GM18873 (cell line): Measurements from ENCODE around the gene CD151.

ENCODE experiments used
- ATAC-seq: cut with Tn5 transposase; IDR thresholded peaks from one replicate; pipeline ENCODE4 v1.9.1; 2021; ENCODE audit warnings: mild to moderate bottlenecking, moderate library complexity, moderate number of reproducible peaks; ENCODE audit not compliant: unreplicated experiment, low FRiP score

CD151 gene

GRCh38 chr11:813072-813455, 19.7 kb upstream of the CD151 start:
- ATAC-seq = no peak

GRCh38 chr11:813456-814096, 19.2 kb upstream of the CD151 start:
- no peak for ATAC-seq

DNA sequence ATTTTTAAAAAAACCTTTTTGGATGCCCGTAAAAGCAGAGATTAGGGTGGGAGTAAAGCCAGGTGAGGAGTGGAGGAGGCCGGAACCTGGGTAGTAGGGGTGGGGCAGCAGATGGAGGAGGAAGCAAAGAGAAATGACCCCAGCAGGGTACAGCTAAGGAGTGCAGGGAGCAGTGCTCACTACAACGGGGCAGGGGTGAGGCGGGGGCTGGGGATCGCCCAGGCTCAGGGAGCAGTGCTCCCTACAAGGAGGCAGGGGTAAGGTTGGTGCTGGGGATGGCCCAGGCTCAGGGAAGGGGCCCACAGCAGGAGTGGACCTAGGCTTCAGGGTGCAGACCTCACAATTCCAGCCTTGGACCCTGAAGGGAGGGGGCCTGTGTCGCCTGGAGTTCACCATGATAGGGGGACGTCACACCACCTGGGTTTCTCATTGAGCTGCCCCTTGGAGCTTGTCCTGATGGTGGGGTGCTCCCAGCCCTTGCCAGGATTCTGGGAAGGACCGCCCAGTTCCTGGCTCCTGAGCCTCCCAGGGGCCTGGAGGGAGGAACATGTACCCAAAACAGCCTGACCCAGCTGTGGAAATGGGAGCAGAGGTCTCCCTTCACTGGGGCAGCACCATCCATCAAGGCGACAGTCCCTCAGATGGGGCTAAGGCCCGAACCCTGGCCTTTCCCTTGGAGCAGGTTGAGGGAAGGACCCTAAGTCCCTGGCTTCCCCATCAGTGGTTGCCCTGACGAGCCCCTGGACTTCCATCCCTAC, 16.9 kb upstream of the CD151 start:
- ATAC-seq = no peak

DNA sequence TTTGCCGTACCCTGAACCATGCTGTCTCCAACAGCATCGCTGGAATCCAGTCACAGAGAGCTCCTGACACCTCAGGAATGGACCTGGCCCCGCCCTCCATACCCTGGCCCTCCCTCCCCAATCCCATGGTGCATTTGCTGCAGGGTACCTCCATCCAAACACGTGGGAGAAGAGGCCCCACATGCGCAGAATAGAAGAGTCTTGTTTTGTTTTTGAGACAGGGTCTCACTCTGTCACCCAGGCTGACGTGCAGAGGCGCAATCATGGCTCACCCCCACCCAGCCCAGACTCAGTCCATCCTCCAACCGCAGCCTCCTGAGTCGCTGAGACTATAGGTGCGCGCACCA, 16.3 kb upstream of the CD151 start:
- no peak for ATAC-seq

GRCh38 chr11:818396-819128, 14.2 kb upstream of the CD151 start, which contains the start of gene PNPLA2:
Gene PNPLA2 (plus strand): TSS chr11:818914. CDS start chr11:819719, 805 bp downstream.
- ATAC-seq = no peak

GRCh38 chr11:819129-819931, 13.4 kb upstream of the CD151 start:
- peak; percentile 34 for ATAC-seq

DNA sequence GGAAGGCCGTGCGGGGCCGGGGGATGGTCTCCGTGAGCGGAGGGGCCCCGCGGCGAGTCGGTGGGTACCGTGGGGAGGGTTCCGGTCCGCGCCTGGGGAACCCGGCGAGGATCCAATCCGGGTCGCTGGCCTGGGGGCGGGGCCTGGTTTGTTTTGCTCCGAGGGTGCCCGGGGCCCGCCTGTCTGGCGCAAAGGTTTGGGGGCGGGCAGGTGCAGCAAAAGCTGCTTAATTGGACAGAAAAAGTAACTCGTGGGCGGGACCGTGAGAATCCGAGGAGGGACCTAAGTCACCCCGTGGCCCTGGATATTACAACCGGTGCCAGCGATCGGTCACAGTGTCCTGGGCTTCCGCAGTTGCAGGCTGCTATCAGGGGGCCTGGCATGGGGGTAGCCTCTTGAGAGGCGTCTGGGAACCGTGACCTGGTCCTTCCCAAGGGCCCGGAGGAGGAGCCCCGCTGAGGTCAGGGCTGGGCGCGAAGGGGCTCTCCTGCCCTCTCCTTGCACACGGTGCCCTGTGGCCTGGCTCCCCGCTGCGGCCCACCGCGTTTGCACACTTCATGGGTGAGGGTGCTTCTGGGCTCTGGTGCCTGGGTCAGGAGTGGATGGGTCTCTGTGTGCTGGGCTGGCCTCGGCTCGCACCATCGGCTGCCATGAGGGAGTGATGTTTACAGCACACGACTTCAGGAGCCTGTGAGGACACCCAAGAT, 12.7 kb upstream of the CD151 start:
- peak; percentile 37 for ATAC-seq

GRCh38 chr11:820655-821511, 11.9 kb upstream of the CD151 start:
- no peak for ATAC-seq

GRCh38 chr11:821512-822371, 11.0 kb upstream of the CD151 start:
- ATAC-seq = no peak

GRCh38 chr11:823441-824291, 9.1 kb upstream of the CD151 start:
- no peak for ATAC-seq

DNA sequence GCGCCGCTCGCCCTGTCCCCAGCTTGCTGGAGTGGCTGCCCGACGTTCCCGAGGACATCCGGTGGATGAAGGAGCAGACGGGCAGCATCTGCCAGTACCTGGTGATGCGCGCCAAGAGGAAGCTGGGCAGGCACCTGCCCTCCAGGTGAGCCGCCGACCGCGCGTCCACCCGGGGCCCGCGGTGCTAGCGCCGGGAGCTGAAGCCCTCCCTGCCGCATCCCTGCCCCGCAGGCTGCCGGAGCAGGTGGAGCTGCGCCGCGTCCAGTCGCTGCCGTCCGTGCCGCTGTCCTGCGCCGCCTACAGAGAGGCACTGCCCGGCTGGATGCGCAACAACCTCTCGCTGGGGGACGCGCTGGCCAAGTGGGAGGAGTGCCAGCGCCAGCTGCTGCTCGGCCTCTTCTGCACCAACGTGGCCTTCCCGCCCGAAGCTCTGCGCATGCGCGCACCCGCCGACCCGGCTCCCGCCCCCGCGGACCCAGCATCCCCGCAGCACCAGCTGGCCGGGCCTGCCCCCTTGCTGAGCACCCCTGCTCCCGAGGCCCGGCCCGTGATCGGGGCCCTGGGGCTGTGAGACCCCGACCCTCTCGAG, 8.4 kb upstream of the CD151 start:
- no peak for ATAC-seq

GRCh38 chr11:824942-825341, 7.8 kb upstream of the CD151 start:
- no peak for ATAC-seq

DNA sequence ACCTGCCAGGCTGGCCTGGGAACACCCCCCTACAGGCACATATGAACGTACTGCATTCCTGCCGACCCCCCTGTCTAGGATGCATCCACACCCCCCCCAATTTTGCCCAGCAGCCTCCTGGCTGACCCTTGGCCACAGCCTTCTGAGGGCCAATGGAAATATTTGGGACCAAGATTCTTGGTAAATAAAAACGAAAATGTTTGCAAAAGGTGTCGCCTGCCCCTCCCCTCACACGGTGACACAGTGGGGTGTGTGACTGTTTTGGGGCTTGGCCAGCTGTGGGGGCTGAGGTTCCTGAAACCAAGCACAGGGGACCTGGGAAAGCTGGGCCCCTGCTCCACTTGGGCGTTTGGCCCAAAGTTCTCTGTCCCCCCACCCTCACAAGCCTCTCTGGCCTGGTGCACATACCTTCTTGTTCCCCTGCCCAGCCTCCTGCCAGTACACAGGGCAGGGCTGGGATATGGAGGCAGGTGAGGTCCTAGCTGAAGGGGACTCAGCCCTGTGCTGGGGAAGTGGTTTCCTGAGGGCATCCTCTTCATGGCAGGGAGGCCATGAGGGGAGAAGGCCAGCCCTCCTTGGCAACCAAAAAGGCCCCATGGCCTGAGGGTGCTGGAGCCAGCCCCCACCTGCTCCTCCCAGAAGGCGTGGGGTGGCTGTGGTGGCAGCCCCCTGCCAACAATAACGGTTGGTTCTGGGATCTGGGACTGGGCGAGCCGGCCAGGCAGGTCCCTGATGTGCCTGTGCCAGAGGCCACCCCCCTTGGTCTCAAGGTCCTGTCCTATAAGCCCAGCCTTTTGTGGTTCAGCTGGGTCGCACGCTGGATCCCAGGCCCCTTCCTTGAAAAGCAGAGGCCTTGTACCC, 7.2 kb upstream of the CD151 start:
- no peak for ATAC-seq

DNA sequence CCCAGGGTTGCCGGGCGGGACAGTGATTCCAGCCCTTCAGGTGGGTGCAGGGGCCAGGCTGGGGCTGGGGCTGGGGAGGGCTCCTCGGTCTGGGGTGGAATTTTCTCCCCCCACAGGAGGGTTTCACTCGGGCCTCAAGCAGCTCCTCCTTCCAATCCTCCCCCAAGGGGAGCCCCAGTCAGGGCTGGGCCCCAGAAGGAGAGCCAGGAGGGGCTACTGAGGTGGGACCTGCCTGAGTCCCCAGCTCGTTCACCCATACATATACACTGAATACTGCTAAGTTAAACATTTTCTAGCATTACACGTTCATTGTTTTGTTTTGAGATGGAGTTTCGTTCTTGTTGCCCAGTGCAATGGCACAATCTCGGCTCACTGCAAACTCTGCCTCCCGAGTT, 6.5 kb upstream of the CD151 start:
- ATAC-seq = no peak

GRCh38 chr11:826836-827145, 6.0 kb upstream of the CD151 start:
- no peak for ATAC-seq

DNA sequence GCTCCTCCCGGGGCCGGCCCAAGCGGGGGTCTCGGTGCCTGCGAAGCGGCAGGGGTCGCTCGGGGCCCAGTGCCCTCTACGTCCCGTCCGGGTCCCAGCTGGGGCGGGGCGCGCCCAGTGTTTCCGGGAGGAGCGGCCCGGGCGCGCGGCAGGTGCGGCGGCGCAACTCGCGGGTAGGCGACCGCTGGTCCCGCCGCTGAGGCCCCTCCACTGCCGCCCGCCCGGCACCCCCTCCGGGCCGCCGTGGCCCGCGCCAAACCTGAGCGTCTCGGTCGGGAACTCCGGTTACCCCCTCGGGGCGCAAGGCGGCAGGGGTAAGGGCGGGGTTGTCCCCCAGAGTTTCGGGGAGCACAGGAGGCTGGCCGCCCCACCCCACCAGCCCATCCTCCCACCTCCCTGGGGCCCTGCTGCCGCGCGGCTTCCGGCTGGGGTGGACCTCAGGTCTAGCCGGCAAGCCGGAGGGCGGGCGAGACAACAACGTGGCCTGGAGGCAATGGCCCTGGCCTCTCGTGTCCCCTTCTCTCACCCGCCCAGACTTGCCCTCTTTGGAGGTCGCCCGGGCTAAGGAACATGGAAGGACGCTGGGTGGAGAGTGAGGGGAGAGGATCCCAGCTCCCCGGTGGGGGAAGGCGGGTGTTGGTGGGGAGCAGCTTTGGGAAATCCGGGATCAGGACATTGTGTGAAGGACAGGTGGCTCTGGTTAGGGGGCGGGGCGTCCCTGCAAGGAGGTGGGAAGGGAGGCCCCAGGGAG, 5.4 kb upstream of the CD151 start:
- ATAC-seq = no peak
